ENCODE data around the gene BLACAT1.

DNA sequence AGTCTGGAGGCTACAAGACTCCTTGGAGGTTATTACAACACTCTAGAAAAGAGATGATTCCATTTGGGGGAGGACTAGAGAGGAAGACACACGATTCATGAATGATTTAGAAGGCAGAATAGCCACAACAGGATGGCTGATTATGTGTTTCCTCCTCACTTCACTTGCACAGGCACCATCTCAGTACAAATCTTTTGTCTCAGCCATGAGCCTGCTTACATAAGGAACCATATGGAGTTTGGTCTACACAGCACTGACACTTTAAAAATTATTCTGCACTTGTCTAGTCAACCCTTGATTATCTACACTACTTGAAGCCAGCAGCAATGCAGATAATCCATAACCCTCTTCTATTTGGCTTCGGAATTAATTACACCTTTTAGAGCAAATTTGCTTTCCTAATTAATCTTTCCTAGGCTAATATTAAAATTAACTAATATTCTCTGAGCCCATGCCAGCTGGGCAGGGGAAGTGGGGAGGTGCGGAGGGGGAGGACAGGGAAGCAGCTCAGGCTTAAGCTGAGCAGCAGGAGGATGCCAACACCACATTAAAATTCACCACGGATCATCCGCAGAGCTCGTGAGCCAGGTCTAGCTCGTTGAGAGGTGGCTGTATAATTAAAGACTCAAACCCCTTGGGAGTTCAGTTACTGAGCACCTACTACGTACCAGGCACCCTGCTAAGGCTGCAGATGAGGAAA is 30.8 kb downstream of the BLACAT1 start:
- TF ChIP-seq POLR2A (IDR thresholded peaks at IDR 0.05): no peak
- TF ChIP-seq, protein P1, sequence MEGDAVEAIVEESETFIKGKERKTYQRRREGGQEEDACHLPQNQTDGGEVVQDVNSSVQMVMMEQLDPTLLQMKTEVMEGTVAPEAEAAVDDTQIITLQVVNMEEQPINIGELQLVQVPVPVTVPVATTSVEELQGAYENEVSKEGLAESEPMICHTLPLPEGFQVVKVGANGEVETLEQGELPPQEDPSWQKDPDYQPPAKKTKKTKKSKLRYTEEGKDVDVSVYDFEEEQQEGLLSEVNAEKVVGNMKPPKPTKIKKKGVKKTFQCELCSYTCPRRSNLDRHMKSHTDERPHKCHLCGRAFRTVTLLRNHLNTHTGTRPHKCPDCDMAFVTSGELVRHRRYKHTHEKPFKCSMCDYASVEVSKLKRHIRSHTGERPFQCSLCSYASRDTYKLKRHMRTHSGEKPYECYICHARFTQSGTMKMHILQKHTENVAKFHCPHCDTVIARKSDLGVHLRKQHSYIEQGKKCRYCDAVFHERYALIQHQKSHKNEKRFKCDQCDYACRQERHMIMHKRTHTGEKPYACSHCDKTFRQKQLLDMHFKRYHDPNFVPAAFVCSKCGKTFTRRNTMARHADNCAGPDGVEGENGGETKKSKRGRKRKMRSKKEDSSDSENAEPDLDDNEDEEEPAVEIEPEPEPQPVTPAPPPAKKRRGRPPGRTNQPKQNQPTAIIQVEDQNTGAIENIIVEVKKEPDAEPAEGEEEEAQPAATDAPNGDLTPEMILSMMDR (IDR thresholded peaks at IDR 0.05): no peak
- TF ChIP-seq POLR2AphosphoS5 (IDR thresholded peaks at IDR 0.05): no peak

Data from transverse colon (tissue), 4 donors.